Thoracic aorta (tissue), 2 donors: ENCODE data around the gene SLC9A5. TPM values are rescaled to one million over a fixed set of nuclear protein-coding genes. Genes with fewer than 3 reads are reported as not detected.

Source experiments
- ATAC-seq: fragments of 150-250 bp; one replicate; pipeline ENCODE4 v1.8.0; 2017; ENCODE audit warnings: low read depth; ENCODE audit not compliant: insufficient number of reproducible peaks, low FRiP score
- DNase-seq: peaks from one replicate; pipeline ENCODE4 v3.0.0-alpha.2; 2020; ENCODE audit warnings: low spot score
- H3K27ac ChIP-seq, 2 donors: fragments of 200-600 bp; sonication (generic); 1 replicate in 1 of 2; 2 replicates in 1 of 2; pipeline ENCODE4 v1.5.1; 2016; ENCODE audit warnings: mild to moderate bottlenecking in 2 of 2, moderate library complexity in 2 of 2
- H3K27me3 ChIP-seq: fragments of 200-600 bp; sonication (generic); replicated peaks from 2 replicates; pipeline ENCODE4 v1.6.0; 2016; ENCODE audit warnings: mild to moderate bottlenecking; ENCODE audit not compliant: insufficient read depth
- H3K36me3 ChIP-seq: fragments of 200-600 bp; sonication (generic); one replicate; pipeline ENCODE4 v1.5.1; 2016
- H3K4me1 ChIP-seq, 2 donors: fragments of 200-600 bp; sonication (generic); 1 replicate in 1 of 2; 2 replicates in 1 of 2; pipeline versions ENCODE4 v1.5.1 to v1.6.0; 2016; ENCODE audit warnings: low read depth in 2 of 2, mild to moderate bottlenecking in 1 of 2; ENCODE audit not compliant: control insufficient read depth in 1 of 2
- H3K4me3 ChIP-seq: fragments of 200-600 bp; sonication (generic); 2 replicates; pipeline ENCODE4 v1.5.1; 2016; ENCODE audit warnings: mild to moderate bottlenecking
- H3K9me3 ChIP-seq: fragments of 200-600 bp; sonication (generic); 2 replicates; pipeline ENCODE4 v1.5.1; 2016
- CTCF ChIP-seq: fragments of 200-600 bp; sonication (generic); IDR thresholded peaks from one replicate; pipeline ENCODE4 v1.5.1; 2019; ENCODE audit warnings: antibody characterized with exemption
- total RNA-seq, 2 donors: library from RNA; depleted of rRNA; stranded (reverse); fragments of >200 nt; gene quantifications; one replicate each; pipeline versions ENCODE4 v1.1.0 to v1.2.3, GENCODE V29; 2016

SLC9A5 gene
- total RNA-seq, 2 donors from 2014 or later: 1.4 to 1.8 TPM

- DNase-seq: no peak
- H3K4me3 ChIP-seq: peak overlapping the region; percentile 82
- no peaks in the 10 kb centered on the region for H3K27me3 ChIP-seq
Measured at GRCh38 chr16:67249178-67250044, 632 bp downstream of the SLC9A5 start.

GRCh38 chr16:67250045-67250327 is 1.2 kb downstream of the SLC9A5 start:
- no peaks in the 10 kb centered on the region for H3K36me3 ChIP-seq
- no peak for TF ChIP-seq CTCF
- H3K4me1 ChIP-seq: peaks cover 18 to 29% of the 10 kb centered on the region in 2 donors
- ATAC-seq: no peak
- no peak overlapping the region for H3K27ac ChIP-seq
- H3K9me3 ChIP-seq: no peaks in the 10 kb centered on the region
- no peak for DNase-seq
- no peak overlapping the region for H3K4me3 ChIP-seq
- no peaks in the 10 kb centered on the region for H3K27me3 ChIP-seq

More at GRCh38 chr16:67249178-67250044, 632 bp downstream of the SLC9A5 start:
- H3K36me3 ChIP-seq: no peaks in the 10 kb centered on the region
- no peak for TF ChIP-seq CTCF
- ATAC-seq: no peak
- H3K4me1 ChIP-seq: peaks cover 24 to 35% of the 10 kb centered on the region in 2 donors
- no peak overlapping the region for H3K27ac ChIP-seq
- no peaks in the 10 kb centered on the region for H3K9me3 ChIP-seq

GRCh38 chr16:67252609-67253497 is 4.1 kb downstream of the SLC9A5 start:
- H3K4me3 ChIP-seq: no peak overlapping the region
- H3K9me3 ChIP-seq: no peaks in the 10 kb centered on the region
- no peaks in the 10 kb centered on the region for H3K36me3 ChIP-seq
- ATAC-seq: no peak
- no peak for TF ChIP-seq CTCF
- H3K27ac ChIP-seq: no peak overlapping the region
- H3K27me3 ChIP-seq: no peaks in the 10 kb centered on the region
- DNase-seq: no peak
- peaks cover 8 to 15% of the 10 kb centered on the region in 2 donors for H3K4me1 ChIP-seq

GRCh38 chr16:67254801-67255552 is 6.2 kb downstream of the SLC9A5 start:
- Histone ChIP-seq H3K27me3 (no peaks in the 10 kb centered on the region), H3K36me3 (no peaks in the 10 kb centered on the region), H3K4me1 (no peaks in the 10 kb centered on the region), H3K4me3 (no peak overlapping the region), H3K9me3 (no peaks in the 10 kb centered on the region), H3K27ac (no peak overlapping the region)
- TF ChIP-seq CTCF: no peak
- ATAC-seq: no peak
- DNase-seq: no peak
